ENCODE data around the gene SHC4.

GRCh38 chr15:48805591-48805990, 158.1 kb downstream of the SHC4 start:
- TF ChIP-seq CTCF (IDR thresholded peaks at IDR 0.05) (no peak), POLR2A (IDR thresholded peaks at IDR 0.05) (no peak), POLR2AphosphoS5 (IDR thresholded peaks at IDR 0.05) (no peak)
